B cell (primary cell): ENCODE measurements around the gene TBC1D22A. TPM values are rescaled to one million over a fixed set of nuclear protein-coding genes. Genes with fewer than 3 reads are reported as not detected.
"Not testable (repeated sequence)": the region's sequence is repeated elsewhere in the genome, so short reads cannot be mapped to it uniquely, and the experiment has no call there.

Experiments used
- ATAC-seq: fragments of 200-7000 bp; cut with Tn5 transposase; one replicate; pipeline ENCODE4 v1.10.0; 2021; ENCODE audit warnings: low read depth, mild to moderate bottlenecking, moderate number of reproducible peaks, moderate library complexity
- CTCF ChIA-PET: fragments of 350-600 bp; sonication (Branson Sonifier 250); formaldehyde crosslinking; loops from one replicate; lab custom pipeline; 2021; ENCODE audit warnings: antibody characterized with exemption, inconsistent platforms; lab: Charles Lee
- POLR2A ChIA-PET: fragments of 350-600 bp; sonication (Branson Sonifier 250); formaldehyde crosslinking; loops from one replicate; lab custom pipeline; 2021; ENCODE audit warnings: antibody characterized with exemption; lab: Charles Lee
- DNase-seq: peaks from one replicate; pipeline ENCODE4 v3.0.0; 2013
- H2AFZ ChIP-seq: 2 replicates; pipeline ENCODE4 v1.6.1; 2012; ENCODE audit warnings: mild to moderate bottlenecking, low read depth, low read length; ENCODE audit not compliant: insufficient read depth, poor library complexity, severe bottlenecking
- H3K27ac ChIP-seq, 2 donors: 1 replicate in 1 of 2; 2 replicates in 1 of 2; pipeline ENCODE4 v1.5.1; 2012 to 2013; ENCODE audit warnings: low read length in 2 of 2, mild to moderate bottlenecking in 2 of 2, moderate library complexity in 1 of 2
- H3K27me3 ChIP-seq, 4 experiments: fragments of 200-600 bp in 1 of 4; sonication (generic) in 1 of 4; replicated peaks in 1 of 4; 1 replicate in 2 of 4; 2 replicates in 2 of 4; pipeline versions ENCODE4 v1.6.1 to v1.7.0; 2013 to 2016; ENCODE audit warnings: low read length in 3 of 4, mild to moderate bottlenecking in 2 of 4, mixed read lengths in 1 of 4, moderate library complexity in 1 of 4; ENCODE audit not compliant: insufficient read depth in 4 of 4, control insufficient read depth in 3 of 4; ENCODE audit errors: control extremely low read depth in 1 of 4
- H3K36me3 ChIP-seq, 2 experiments: replicated peaks in 1 of 2; 1 replicate in 1 of 2; 2 replicates in 1 of 2; pipeline versions ENCODE4 v1.6.1 to v1.7.1; 2013; ENCODE audit warnings: low read length in 1 of 2; ENCODE audit not compliant: insufficient read depth in 2 of 2, control insufficient read depth in 1 of 2; ENCODE audit errors: control extremely low read depth in 1 of 2, extremely low read depth in 1 of 2
- H3K4me1 ChIP-seq, 2 donors: fragments of 200-600 bp in 1 of 2; sonication (generic) in 1 of 2; 1 replicate in 1 of 2; 2 replicates in 1 of 2; pipeline versions ENCODE4 v1.5.1 to v1.6.1; 2013 to 2017; ENCODE audit warnings: low read length in 2 of 2; ENCODE audit not compliant: control insufficient read depth in 2 of 2, insufficient read depth in 2 of 2
- H3K4me2 ChIP-seq: replicated peaks from 2 replicates; pipeline ENCODE3; 2012; ENCODE audit warnings: mild to moderate bottlenecking, low read depth, low read length; ENCODE audit not compliant: poor library complexity, severe bottlenecking
- H3K4me3 ChIP-seq, 5 experiments: fragments of 200-600 bp in 1 of 5; sonication (generic) in 1 of 5; 1 replicate in 3 of 5; 2 replicates in 2 of 5; pipeline versions ENCODE4 v1.5.1 to v1.7.0; 2011 to 2016; ENCODE audit warnings: low read length in 4 of 5, mild to moderate bottlenecking in 4 of 5, low read depth in 2 of 5, control low read depth in 1 of 5, moderate library complexity in 1 of 5; ENCODE audit not compliant: insufficient read depth in 1 of 5; ENCODE audit errors: control extremely low read depth in 1 of 5, extremely low read depth in 1 of 5
- H3K79me2 ChIP-seq: fragments of 200-600 bp; sonication (generic); one replicate; pipeline ENCODE4 v1.6.0; 2016; ENCODE audit warnings: low read length; ENCODE audit not compliant: control insufficient read depth, insufficient read depth
- H3K9ac ChIP-seq: fragments of 200-600 bp; sonication (generic); 2 replicates; pipeline ENCODE4 v1.6.1; 2017; ENCODE audit warnings: mild to moderate bottlenecking, low read length, moderate library complexity
- H3K9me3 ChIP-seq, 3 donors: one replicate each; pipeline versions ENCODE4 v1.6.1 to v1.7.1; 2013; ENCODE audit warnings: low read length in 2 of 3; ENCODE audit not compliant: control insufficient read depth in 2 of 3, insufficient read depth in 1 of 3; ENCODE audit errors: control extremely low read depth in 1 of 3
- H4K20me1 ChIP-seq: 2 replicates; pipeline ENCODE4 v1.6.0; 2012; ENCODE audit warnings: mild to moderate bottlenecking, low read length; ENCODE audit not compliant: insufficient read depth, control insufficient read depth, poor library complexity, severe bottlenecking
- H3K27ac Mint-ChIP-seq: one replicate; pipeline ENCODE4 v1.8.0; 2021; ENCODE audit warnings: mixed read lengths
- H3K27me3 Mint-ChIP-seq: one replicate; pipeline ENCODE4 v1.8.0; 2021; ENCODE audit warnings: mixed read lengths
- H3K4me1 Mint-ChIP-seq: one replicate; pipeline ENCODE4 v1.8.0; 2021; ENCODE audit warnings: mixed read lengths
- H3K4me3 Mint-ChIP-seq: one replicate; pipeline ENCODE4 v1.8.0; 2021; ENCODE audit warnings: mixed read lengths
- H3K9me3 Mint-ChIP-seq: one replicate; pipeline ENCODE4 v1.8.0; 2022; ENCODE audit warnings: mixed read lengths; ENCODE audit not compliant: insufficient read depth
- CTCF ChIP-seq: fragments of 200-600 bp; IDR thresholded peaks from one replicate; pipeline ENCODE4 v1.8.0; 2022; ENCODE audit warnings: antibody characterized with exemption, mild to moderate bottlenecking
- EZH2 ChIP-seq: IDR thresholded peaks from 2 replicates; pipeline ENCODE4 v1.6.1; 2012; ENCODE audit warnings: borderline replicate concordance, low read depth, mild to moderate bottlenecking, moderate library complexity, low read length; ENCODE audit not compliant: insufficient read depth, poor library complexity, severe bottlenecking
- WGBS: methylation state at CpG from one replicate; pipeline ENCODE4 v1.1.5; 2013; ENCODE audit warnings: missing lambda C conversion rate; ENCODE audit not compliant: insufficient coverage; 5-methylcytosine and 5-hydroxymethylcytosine counted together
- intact Hi-C: fragments of 100-400 bp; cut with micrococcal nuclease; formaldehyde crosslinking; loops from one replicate; pipeline ENCODE4 v1.10.0; 2022
- polyA plus RNA-seq: library from polyadenylated mRNA; depleted of rRNA; stranded (reverse); fragments of >200 nt; gene quantifications from 2 replicates; pipeline ENCODE4 v1.2.3, GENCODE V29; 2012
- total RNA-seq, 2 donors: library from RNA; stranded (reverse); fragments of 120-200 nt in 1 of 2; gene quantifications; 1 replicate in 1 of 2; 2 replicates in 1 of 2; pipeline versions ENCODE4 v1.2.3 to v1.2.4, GENCODE V29; 2013 to 2022

TBC1D22A gene
- total and polyA plus RNA-seq, 2 donors (not counting 1 experiment from before 2014, with no cell fraction given), result 73.8 to 128 TPM

GRCh38 chr22:47167056-47167455, 404.6 kb downstream of the TBC1D22A start:
- Mint-ChIP-seq H3K27ac (no peak overlapping the region), H3K4me1 (peaks cover 11% of the 10 kb centered on the region), H3K9me3 (no peaks in the 10 kb centered on the region), H3K27me3 (no peaks in the 10 kb centered on the region), H3K4me3 (no peak overlapping the region)
- no peak for TF ChIP-seq EZH2
- TF ChIP-seq CTCF, result no peak
- Histone ChIP-seq H3K4me3 (no peak overlapping the region), H2AFZ (no peak overlapping the region), H3K27me3 (no peaks in the 10 kb centered on the region), H3K9me3 (no peaks in the 10 kb centered on the region), H3K27ac (no peak overlapping the region), H3K79me2 (no peaks in the 10 kb centered on the region), H3K36me3 (peaks cover 1 to 36% of the 10 kb centered on the region in 2 experiments), H4K20me1 (peaks cover 68% of the 10 kb centered on the region), H3K9ac (no peak overlapping the region), H3K4me1 (no peaks in the 10 kb centered on the region), H3K4me2 (no peak overlapping the region)
- DNase-seq (no peak), ATAC-seq (no peak)
- WGBS, result 90% methylated on average over 2 of the region's 10 CpGs
- intact Hi-C loops, result no loop called here
- ChIA-PET CTCF (no interaction called here), POLR2A (no interaction called here)

- H3K79me2 ChIP-seq, H3K4me1 ChIP-seq, H3K4me3 ChIP-seq, H3K27ac ChIP-seq, H3K27me3 ChIP-seq, H3K9ac ChIP-seq, H3K4me2 ChIP-seq, ATAC-seq, H3K27me3 Mint-ChIP-seq, H3K9me3 ChIP-seq, H3K27ac Mint-ChIP-seq, DNase-seq, POLR2A ChIA-PET, H3K4me3 Mint-ChIP-seq, intact Hi-C loops, H3K9me3 Mint-ChIP-seq, H2AFZ ChIP-seq: not testable (repeated sequence)
- peaks cover 11% of the 10 kb centered on the region for H3K4me1 Mint-ChIP-seq
- peaks cover 1 to 36% of the 10 kb centered on the region in 2 experiments for H3K36me3 ChIP-seq
- H4K20me1 ChIP-seq, result peaks cover 63% of the 10 kb centered on the region
- 97% methylated on average over 6 of the region's 6 CpGs for WGBS
- CTCF ChIA-PET, result interaction anchor here (0.6 kb wide), 1 partner anchor 347 kb away, joined by 4 read pairs; no protein-coding TSS in a partner anchor
These were observed 405.5 kb downstream of the TBC1D22A start for GRCh38 chr22:47167921-47168320.
